Gastroesophageal sphincter (tissue), 4 donors: ENCODE measurements around the gene RPL28. TPM values are rescaled to one million over a fixed set of nuclear protein-coding genes. Genes with fewer than 3 reads are reported as not detected.
"Not testable (repeated sequence)": the region's sequence is repeated elsewhere in the genome, so short reads cannot be mapped to it uniquely, and the experiment has no call there.

Source experiments
- ATAC-seq: fragments of 150-250 bp; one replicate; pipeline ENCODE4 v1.9.1; 2016; ENCODE audit warnings: mild to moderate bottlenecking, moderate library complexity
- H3K27ac ChIP-seq, 4 donors: fragments of 200-600 bp; sonication (generic) in 3 of 4; 1 replicate in 3 of 4; 2 replicates in 1 of 4; pipeline ENCODE4 v1.5.1; 2016 to 2019
- H3K27me3 ChIP-seq: fragments of 200-600 bp; sonication (generic); one replicate; pipeline ENCODE4 v1.5.1; 2019
- H3K36me3 ChIP-seq, 2 donors: fragments of 200-600 bp; sonication (generic); one replicate each; pipeline ENCODE4 v1.5.1; 2019; ENCODE audit warnings: control low read depth in 1 of 2
- H3K4me1 ChIP-seq, 3 donors: fragments of 200-600 bp; sonication (generic); 1 replicate in 2 of 3; 2 replicates in 1 of 3; pipeline ENCODE4 v1.5.1; 2016 to 2019; ENCODE audit warnings: control low read depth in 2 of 3
- H3K4me3 ChIP-seq, 2 donors: fragments of 200-600 bp; sonication (generic); one replicate each; pipeline ENCODE4 v1.5.1; 2019; ENCODE audit warnings: mild to moderate bottlenecking in 1 of 2, moderate library complexity in 1 of 2
- H3K9me3 ChIP-seq, 3 donors: fragments of 200-600 bp; sonication (generic); one replicate each; pipeline ENCODE4 v1.5.1; 2017 to 2019; ENCODE audit warnings: control low read depth in 2 of 3
- CTCF ChIP-seq, 4 experiments: fragments of 200-600 bp in 2 of 4; fragments of 450-650 bp in 2 of 4; sonication (generic) in 1 of 4; IDR thresholded peaks; one replicate each; pipeline ENCODE4 v1.5.1; 2017 to 2019; ENCODE audit warnings: antibody characterized with exemption in 4 of 4, mild to moderate bottlenecking in 2 of 4, moderate library complexity in 2 of 4
- EP300 ChIP-seq: sonication (generic); formaldehyde crosslinking; IDR thresholded peaks from one replicate; pipeline ENCODE4 v1.6.1; 2017; ENCODE audit warnings: antibody characterized with exemption, mild to moderate bottlenecking
- POLR2A ChIP-seq, 2 donors: fragments of 450-650 bp; IDR thresholded peaks; one replicate each; pipeline ENCODE4 v1.6.1; 2017; ENCODE audit warnings: antibody characterized with exemption in 2 of 2, mild to moderate bottlenecking in 2 of 2, moderate library complexity in 1 of 2
- POLR2AphosphoS5 ChIP-seq: sonication (generic); formaldehyde crosslinking; IDR thresholded peaks from one replicate; pipeline ENCODE4 v1.6.1; 2017; ENCODE audit warnings: antibody characterized with exemption
- WGBS, 2 donors: methylation state at CpG; one replicate each; pipeline ENCODE4 v1.1.5; 2018; ENCODE audit warnings: low coverage in 1 of 2; 5-methylcytosine and 5-hydroxymethylcytosine counted together
- total RNA-seq, 4 donors: library from RNA; depleted of rRNA; stranded (reverse); fragments of >200 nt; gene quantifications; one replicate each; pipeline ENCODE4 v1.1.0, GENCODE V29; 2016

The RPL28 gene
- total RNA-seq, 4 donors from 2014 or later = 174 to 282 (median 271) TPM

- peaks cover 0 to 40% of the 10 kb centered on the region in 2 donors for H3K36me3 ChIP-seq
- H3K4me3 ChIP-seq = no peak overlapping the region
- H3K4me1 ChIP-seq = no peaks in the 10 kb centered on the region
- no peak for ATAC-seq
- H3K27ac ChIP-seq = no peak overlapping the region
- WGBS, 2 donors = 85 to 89% methylated on average over 11 to 12 of the region's 12 CpGs
- no peaks in the 10 kb centered on the region for H3K27me3 ChIP-seq
- H3K9me3 ChIP-seq = no peaks in the 10 kb centered on the region
- TF ChIP-seq EP300 (no peak), POLR2A (IDR thresholded peaks at IDR 0.05) (no peak), POLR2AphosphoS5 (no peak), CTCF (IDR thresholded peaks at IDR 0.05) (no peak)
Observed at GRCh38 chr19:55398200-55398925, 12.6 kb downstream of the RPL28 start.

- ATAC-seq = no peak
- peaks cover 0 to 2% (median 0%) of the 10 kb centered on the region in 3 donors for H3K4me1 ChIP-seq
- 83 to 85% methylated on average over 3 to 4 of the region's 14 CpGs for WGBS, 2 donors
- no peak overlapping the region for H3K27ac ChIP-seq
- no peaks in the 10 kb centered on the region for H3K9me3 ChIP-seq
- TF ChIP-seq POLR2A (IDR thresholded peaks at IDR 0.05) (no peak), EP300 (no peak), CTCF (IDR thresholded peaks at IDR 0.05) (no peak), POLR2AphosphoS5 (no peak)
- no peaks in the 10 kb centered on the region for H3K27me3 ChIP-seq
- H3K36me3 ChIP-seq = peaks cover 0 to 60% of the 10 kb centered on the region in 2 donors
- no peak overlapping the region for H3K4me3 ChIP-seq
Observed at GRCh38 chr19:55400281-55401087, 14.8 kb downstream of the RPL28 start.

DNA sequence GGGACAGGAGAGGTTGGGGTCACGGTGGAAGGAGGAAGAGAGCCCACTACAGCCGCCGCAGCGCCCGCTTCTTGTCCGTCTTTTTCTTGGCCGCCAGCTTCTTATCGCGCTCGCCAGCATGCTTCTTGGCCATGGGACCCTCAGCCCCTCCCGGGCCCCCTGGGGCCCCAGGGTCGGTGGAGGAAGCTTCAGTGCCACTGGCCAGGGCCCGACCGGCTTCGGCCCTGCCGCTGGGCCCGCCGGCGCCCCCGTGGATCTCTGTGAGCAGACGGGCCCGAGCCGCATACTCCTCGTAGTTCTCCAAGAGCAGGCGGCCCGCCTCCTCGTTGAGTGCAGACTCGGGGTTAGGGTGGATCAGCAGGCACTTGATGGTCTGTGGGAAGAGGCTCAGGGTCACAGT, 15.7 kb downstream of the RPL28 start:
- H3K4me3 ChIP-seq, H3K27me3 ChIP-seq, ATAC-seq, H3K27ac ChIP-seq, H3K9me3 ChIP-seq: not testable (repeated sequence)
- peaks cover 0 to 69% of the 10 kb centered on the region in 2 donors for H3K36me3 ChIP-seq
- 54% methylated on average over 5 of the region's 28 CpGs; no CpG with 5 or more reads in 1 of the 2 donors for WGBS, 2 donors
- peaks cover 0 to 11% (median 8%) of the 10 kb centered on the region in 3 donors for H3K4me1 ChIP-seq

DNA sequence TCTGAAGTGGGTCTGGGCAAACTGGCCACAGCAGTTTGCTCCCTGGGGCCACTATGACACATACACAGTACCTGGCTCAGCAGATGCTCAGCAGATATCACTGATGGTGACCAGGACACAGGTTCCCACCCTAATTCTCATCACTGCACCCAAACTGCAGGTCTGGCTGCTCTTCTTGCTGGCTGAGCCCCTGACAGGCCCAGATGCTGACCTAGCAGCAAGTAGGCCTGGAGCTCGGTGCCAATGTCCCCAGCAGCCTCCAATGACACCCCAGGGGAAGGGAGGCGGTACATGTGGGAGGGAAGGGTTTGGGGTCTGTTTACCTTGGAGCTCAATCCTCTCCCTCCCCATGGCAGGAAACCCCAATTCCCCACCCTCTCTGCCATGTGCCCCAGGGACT, 16.8 kb downstream of the RPL28 start:
- WGBS, 2 donors = no CpG with 5 or more reads among the region's 2 CpGs
- H3K36me3 ChIP-seq = peaks cover 0 to 69% of the 10 kb centered on the region in 2 donors
- no peak overlapping the region for H3K4me3 ChIP-seq
- H3K27me3 ChIP-seq = no peaks in the 10 kb centered on the region
- ATAC-seq = no peak
- H3K27ac ChIP-seq = no peak overlapping the region
- no peaks in the 10 kb centered on the region for H3K9me3 ChIP-seq
- H3K4me1 ChIP-seq = peaks cover 0 to 18% (median 13%) of the 10 kb centered on the region in 3 donors
- TF ChIP-seq POLR2A (IDR thresholded peaks at IDR 0.05) (no peak), POLR2AphosphoS5 (no peak), EP300 (no peak), CTCF (IDR thresholded peaks at IDR 0.05) (no peak)

GRCh38 chr19:55405638-55406037, 19.9 kb downstream of the RPL28 start:
- no peak for ATAC-seq
- no peak for TF ChIP-seq POLR2A (IDR thresholded peaks at IDR 0.05)
- TF ChIP-seq POLR2AphosphoS5 = no peak
- no peak for TF ChIP-seq CTCF (IDR thresholded peaks at IDR 0.05)
- TF ChIP-seq EP300 = no peak
- Histone ChIP-seq H3K9me3 (no peaks in the 10 kb centered on the region), H3K36me3 (peaks cover 0 to 56% of the 10 kb centered on the region in 2 donors), H3K4me1 (peaks cover 0 to 22% (median 16%) of the 10 kb centered on the region in 3 donors), H3K4me3 (no peak overlapping the region), H3K27me3 (no peaks in the 10 kb centered on the region), H3K27ac (no peak overlapping the region)
- 33 to 80% methylated on average over 1 of the region's 5 CpGs for WGBS, 2 donors
